Gastrocnemius medialis (tissue), 4 donors: Measurements from ENCODE around the gene CHAF1B.

Experiments used
- POLR2A ChIP-seq, 2 donors: fragments of 450-650 bp; IDR thresholded peaks; one replicate each; pipeline ENCODE4 v1.6.1; 2017; ENCODE audit warnings: antibody characterized with exemption in 2 of 2, mild to moderate bottlenecking in 2 of 2, moderate library complexity in 2 of 2
- TF ChIP-seq, protein P1 (sequence below), 5 experiments: fragments of 450-650 bp in 3 of 5; fragments of 200-600 bp in 2 of 5; sonication (generic) in 2 of 5; IDR thresholded peaks in 4 of 5; conservative IDR thresholded peaks in 1 of 5; 1 replicate in 4 of 5; 2 replicates in 1 of 5; pipeline ENCODE4 v1.5.1; 2016 to 2019; ENCODE audit warnings: antibody characterized with exemption in 5 of 5, mild to moderate bottlenecking in 3 of 5, moderate library complexity in 3 of 5

- TF ChIP-seq, protein P1, sequence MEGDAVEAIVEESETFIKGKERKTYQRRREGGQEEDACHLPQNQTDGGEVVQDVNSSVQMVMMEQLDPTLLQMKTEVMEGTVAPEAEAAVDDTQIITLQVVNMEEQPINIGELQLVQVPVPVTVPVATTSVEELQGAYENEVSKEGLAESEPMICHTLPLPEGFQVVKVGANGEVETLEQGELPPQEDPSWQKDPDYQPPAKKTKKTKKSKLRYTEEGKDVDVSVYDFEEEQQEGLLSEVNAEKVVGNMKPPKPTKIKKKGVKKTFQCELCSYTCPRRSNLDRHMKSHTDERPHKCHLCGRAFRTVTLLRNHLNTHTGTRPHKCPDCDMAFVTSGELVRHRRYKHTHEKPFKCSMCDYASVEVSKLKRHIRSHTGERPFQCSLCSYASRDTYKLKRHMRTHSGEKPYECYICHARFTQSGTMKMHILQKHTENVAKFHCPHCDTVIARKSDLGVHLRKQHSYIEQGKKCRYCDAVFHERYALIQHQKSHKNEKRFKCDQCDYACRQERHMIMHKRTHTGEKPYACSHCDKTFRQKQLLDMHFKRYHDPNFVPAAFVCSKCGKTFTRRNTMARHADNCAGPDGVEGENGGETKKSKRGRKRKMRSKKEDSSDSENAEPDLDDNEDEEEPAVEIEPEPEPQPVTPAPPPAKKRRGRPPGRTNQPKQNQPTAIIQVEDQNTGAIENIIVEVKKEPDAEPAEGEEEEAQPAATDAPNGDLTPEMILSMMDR (IDR thresholded peaks at IDR 0.05 in 4 of 5, conservative IDR thresholded peaks at IDR 0.05 in 1 of 5), result no peak
- no peak for TF ChIP-seq POLR2A (IDR thresholded peaks at IDR 0.05)
These were observed 29.3 kb upstream of the CHAF1B start for GRCh38 chr21:36355868-36356267.
